C4-2B (cell line): Measurements from ENCODE around the gene TRPM1.

ENCODE experiments used
- H3K27ac ChIP-seq: fragments of 450-650 bp; 2 replicates; pipeline ENCODE4 v1.5.1; 2017
- ZFX ChIP-seq: fragments of 450-650 bp; IDR thresholded peaks from 2 replicates; pipeline ENCODE4 v1.6.1; 2017
- TF ChIP-seq, protein P1 (sequence below): fragments of 450-650 bp; conservative IDR thresholded peaks from 2 replicates; pipeline ENCODE4 v1.5.1; 2017; ENCODE audit warnings: mild to moderate bottlenecking

TRPM1 gene

DNA sequence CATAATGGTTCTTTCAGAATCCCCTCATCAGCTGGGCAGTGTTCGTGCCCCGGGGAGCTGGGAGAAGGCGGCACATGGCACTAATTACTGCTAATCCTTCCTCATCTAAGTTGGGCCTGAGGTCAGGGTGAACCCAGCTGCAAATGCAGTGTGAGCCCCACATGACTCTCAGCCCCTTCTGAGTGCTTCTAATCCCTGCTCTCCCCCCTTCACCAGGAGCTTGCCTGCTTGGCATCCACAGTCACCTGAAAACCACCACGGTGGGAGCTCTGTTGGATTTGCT, 455 bp upstream of the TRPM1 start:
- no peak overlapping the region for H3K27ac ChIP-seq
- no peak for TF ChIP-seq ZFX
- TF ChIP-seq, protein P1, sequence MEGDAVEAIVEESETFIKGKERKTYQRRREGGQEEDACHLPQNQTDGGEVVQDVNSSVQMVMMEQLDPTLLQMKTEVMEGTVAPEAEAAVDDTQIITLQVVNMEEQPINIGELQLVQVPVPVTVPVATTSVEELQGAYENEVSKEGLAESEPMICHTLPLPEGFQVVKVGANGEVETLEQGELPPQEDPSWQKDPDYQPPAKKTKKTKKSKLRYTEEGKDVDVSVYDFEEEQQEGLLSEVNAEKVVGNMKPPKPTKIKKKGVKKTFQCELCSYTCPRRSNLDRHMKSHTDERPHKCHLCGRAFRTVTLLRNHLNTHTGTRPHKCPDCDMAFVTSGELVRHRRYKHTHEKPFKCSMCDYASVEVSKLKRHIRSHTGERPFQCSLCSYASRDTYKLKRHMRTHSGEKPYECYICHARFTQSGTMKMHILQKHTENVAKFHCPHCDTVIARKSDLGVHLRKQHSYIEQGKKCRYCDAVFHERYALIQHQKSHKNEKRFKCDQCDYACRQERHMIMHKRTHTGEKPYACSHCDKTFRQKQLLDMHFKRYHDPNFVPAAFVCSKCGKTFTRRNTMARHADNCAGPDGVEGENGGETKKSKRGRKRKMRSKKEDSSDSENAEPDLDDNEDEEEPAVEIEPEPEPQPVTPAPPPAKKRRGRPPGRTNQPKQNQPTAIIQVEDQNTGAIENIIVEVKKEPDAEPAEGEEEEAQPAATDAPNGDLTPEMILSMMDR = no peak

DNA sequence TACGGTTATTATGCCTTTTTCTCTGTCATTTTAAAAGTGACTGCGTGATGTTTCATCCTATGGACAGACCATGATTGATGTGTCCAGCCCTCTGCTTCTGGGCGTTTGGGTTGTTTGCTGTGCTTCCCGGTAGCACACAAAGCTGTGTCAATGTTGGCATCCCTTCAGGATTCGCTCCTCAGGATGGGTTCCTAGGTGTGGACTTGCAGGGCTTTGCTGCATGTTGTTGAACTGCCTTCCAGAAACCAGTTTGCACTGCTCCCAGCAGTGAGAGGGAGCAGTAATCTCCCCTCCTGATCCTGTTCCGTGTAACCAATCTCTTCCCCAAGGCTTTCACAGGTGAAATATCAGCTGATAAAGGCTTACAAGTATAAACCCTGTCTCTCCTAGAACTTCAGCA, 787 bp downstream of the TRPM1 start:
- peak overlapping the region; percentile 22; the same call in 1 of the 2 replicates for H3K27ac ChIP-seq
- TF ChIP-seq ZFX = no peak
- TF ChIP-seq, protein P1 = no peak

DNA sequence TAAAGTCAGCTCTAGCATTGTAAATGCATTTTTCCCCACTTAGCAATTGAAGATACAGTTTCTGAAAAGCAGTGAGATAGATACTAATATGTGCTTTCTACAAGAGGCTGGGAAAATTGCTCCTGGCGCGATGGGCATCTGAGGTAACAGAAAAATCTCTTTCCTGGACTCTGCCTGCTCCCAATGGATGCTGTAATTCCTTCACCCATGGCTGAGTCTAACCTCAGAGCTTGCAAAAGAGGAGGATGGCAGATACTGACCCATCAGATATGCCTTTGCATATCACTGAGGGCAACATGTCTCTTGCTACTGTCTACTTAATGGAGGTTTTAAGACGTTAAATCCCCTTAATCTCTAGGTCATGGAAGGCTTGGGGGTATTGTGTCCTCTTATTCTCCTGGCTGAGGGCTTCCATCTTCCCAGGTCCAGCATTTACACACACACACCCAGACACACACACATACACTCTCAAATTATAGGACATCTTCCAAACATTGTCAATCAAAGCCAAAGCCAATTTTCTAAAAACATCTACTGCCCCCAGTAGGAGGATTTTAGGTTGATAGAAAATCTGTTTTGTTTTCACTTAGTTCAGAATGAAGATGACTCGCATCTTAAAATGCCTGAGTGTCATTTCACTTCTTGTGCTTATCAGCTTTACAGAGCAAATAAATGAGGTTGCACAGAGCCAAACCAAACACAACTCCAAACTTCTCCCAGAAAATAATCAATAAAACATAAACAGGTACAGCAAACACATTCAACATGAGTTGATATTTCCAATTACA, 2.4 kb downstream of the TRPM1 start:
- TF ChIP-seq, protein P1 = no peak; the same call in 1 of the 2 replicates
- no peak for TF ChIP-seq ZFX
- H3K27ac ChIP-seq = peak overlapping the region; percentile 9; the same call in 1 of the 2 replicates

DNA sequence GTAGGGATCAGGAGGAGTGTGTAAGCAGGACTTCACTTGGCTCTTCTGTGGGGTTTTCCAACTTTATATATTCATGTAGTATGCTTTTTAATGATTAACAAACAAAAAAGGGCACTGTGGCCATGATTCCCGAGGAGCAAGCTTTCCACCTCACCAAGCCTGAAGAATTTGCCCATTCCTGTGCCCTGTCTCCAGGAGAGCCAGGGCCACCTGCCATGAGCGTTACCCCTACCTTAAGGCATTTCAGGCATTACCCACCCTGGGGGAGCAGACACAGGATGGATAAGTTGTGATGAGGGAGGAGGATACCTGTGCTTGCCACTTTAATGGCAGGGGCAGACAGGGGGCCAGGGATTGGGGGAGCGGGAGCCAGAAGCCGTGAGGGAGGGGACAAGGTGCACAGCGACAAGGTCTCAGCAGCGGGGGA, 3.0 kb downstream of the TRPM1 start:
- 0 out of 2 replicates have a peak overlapping the region, but pooled peaks have one; percentile 9 for H3K27ac ChIP-seq
- TF ChIP-seq ZFX = no peak
- TF ChIP-seq, protein P1 = no peak

DNA sequence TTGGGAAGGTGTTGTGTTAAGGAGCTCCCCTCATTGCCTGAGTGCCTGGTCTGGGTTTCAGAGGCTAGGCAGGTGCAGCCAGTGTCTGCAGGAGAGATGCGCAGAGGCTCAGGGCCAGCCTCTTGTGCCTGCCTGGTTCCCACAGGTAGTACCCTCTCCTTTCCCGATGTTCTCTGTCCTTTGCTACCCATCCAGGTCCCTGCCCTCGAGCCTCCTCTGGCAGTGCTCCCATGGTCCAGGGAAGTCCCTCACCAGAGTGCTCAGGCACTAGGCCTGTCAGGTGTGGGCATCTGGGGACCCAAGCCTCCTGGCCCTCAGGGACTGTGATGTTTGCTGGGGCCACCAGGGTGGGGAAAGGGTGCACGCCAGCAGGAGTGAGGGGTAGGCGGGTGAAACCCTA, 5.0 kb downstream of the TRPM1 start:
- no peak for TF ChIP-seq ZFX
- TF ChIP-seq, protein P1 = no peak
- H3K27ac ChIP-seq = no peak overlapping the region

DNA sequence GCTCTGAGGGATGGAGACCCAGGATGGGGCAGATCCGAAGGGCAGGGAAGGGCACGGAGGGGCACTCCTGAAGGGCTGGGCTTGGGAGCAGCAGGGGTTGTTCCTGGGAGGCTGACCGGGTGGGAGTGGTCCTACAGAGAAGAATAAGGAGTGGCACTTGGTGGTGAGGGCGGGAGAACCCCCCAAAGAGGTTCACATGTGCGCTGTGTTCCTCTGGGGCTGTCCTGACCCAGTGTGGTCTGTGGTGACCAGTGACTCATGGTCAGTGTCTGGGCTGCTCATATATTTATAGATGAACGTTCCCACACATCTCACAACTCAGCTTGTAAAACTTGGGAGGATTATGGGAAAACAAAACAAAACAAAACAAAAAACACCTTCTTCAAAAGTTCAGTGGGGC, 10.0 kb downstream of the TRPM1 start:
- H3K27ac ChIP-seq = no peak overlapping the region
- TF ChIP-seq, protein P1 = no peak
- no peak for TF ChIP-seq ZFX

DNA sequence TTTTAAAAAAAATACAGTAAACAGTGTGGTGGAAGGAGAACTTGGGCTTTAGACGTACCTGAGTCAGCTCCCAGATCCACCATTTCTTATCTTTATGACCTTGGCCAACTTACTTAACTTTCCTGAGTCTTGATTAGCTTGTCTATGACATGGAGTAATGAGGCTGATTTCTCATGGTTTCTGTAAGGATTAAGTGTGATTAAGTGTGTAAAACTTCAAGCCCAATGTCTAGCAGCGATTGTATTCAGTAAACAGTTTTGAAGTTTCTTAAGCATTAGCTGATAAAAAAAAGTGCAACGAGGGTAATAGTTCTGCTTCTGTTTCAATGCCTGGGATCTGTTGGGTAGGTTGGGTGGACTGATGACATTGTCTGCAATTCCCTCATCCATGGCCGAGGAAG, 10.8 kb downstream of the TRPM1 start:
- no peak for TF ChIP-seq ZFX
- TF ChIP-seq, protein P1 = no peak
- H3K27ac ChIP-seq = no peak overlapping the region
